ENCODE measurements around the gene TUBA1C.

The TUBA1C gene

GRCh38 chr12:49230176-49230804, 34.6 kb upstream of the TUBA1C start:
- no peak for TF ChIP-seq YY1 (IDR thresholded peaks at IDR 0.05; ENCODE audit: low read depth)
- TF ChIP-seq EP300 (IDR thresholded peaks at IDR 0.05; ENCODE audit: borderline replicate concordance): no peak
- no peak for TF ChIP-seq TCF12 (IDR thresholded peaks at IDR 0.05; ENCODE audit: low read depth)
- no peak for TF ChIP-seq CREB1 (IDR thresholded peaks at IDR 0.05; ENCODE audit: low read depth)
- TF ChIP-seq MAX (IDR thresholded peaks at IDR 0.05): no peak
- no peak for TF ChIP-seq CEBPB (IDR thresholded peaks at IDR 0.05)
- no peak for TF ChIP-seq REST (IDR thresholded peaks at IDR 0.05; ENCODE audit: low read depth)
- TF ChIP-seq EGR1 (IDR thresholded peaks at IDR 0.05): no peak
- no peak for TF ChIP-seq USF1 (IDR thresholded peaks at IDR 0.05)
- no peak for TF ChIP-seq RAD21 (IDR thresholded peaks at IDR 0.05; ENCODE audit: low read depth)
- TF ChIP-seq TEAD4 (IDR thresholded peaks at IDR 0.05): no peak
- no peak for TF ChIP-seq NFIC (IDR thresholded peaks at IDR 0.05)
- no peak for TF ChIP-seq FOXM1 (IDR thresholded peaks at IDR 0.05; ENCODE audit: borderline replicate concordance, low read depth)

GRCh38 chr12:49230805-49231194, 34.1 kb upstream of the TUBA1C start:
- TF ChIP-seq EP300 (IDR thresholded peaks at IDR 0.05; ENCODE audit: borderline replicate concordance) (no peak), REST (IDR thresholded peaks at IDR 0.05; ENCODE audit: low read depth) (no peak), TEAD4 (IDR thresholded peaks at IDR 0.05) (no peak), YY1 (IDR thresholded peaks at IDR 0.05; ENCODE audit: low read depth) (no peak), EGR1 (IDR thresholded peaks at IDR 0.05) (no peak), CEBPB (IDR thresholded peaks at IDR 0.05) (no peak), TAF1 (IDR thresholded peaks at IDR 0.05; ENCODE audit: low read depth) (no peak), RAD21 (IDR thresholded peaks at IDR 0.05; ENCODE audit: low read depth) (no peak), TCF12 (IDR thresholded peaks at IDR 0.05; ENCODE audit: low read depth) (no peak)

- TF ChIP-seq TCF12 (IDR thresholded peaks at IDR 0.05; ENCODE audit: low read depth) (no peak), REST (IDR thresholded peaks at IDR 0.05; ENCODE audit: low read depth) (no peak), RAD21 (IDR thresholded peaks at IDR 0.05; ENCODE audit: low read depth) (no peak), YY1 (IDR thresholded peaks at IDR 0.05; ENCODE audit: low read depth) (no peak), CREB1 (IDR thresholded peaks at IDR 0.05; ENCODE audit: low read depth) (no peak), CEBPB (IDR thresholded peaks at IDR 0.05) (no peak), TEAD4 (IDR thresholded peaks at IDR 0.05) (no peak), TAF1 (IDR thresholded peaks at IDR 0.05; ENCODE audit: low read depth) (no peak), EP300 (IDR thresholded peaks at IDR 0.05; ENCODE audit: borderline replicate concordance) (no peak), USF1 (IDR thresholded peaks at IDR 0.05) (no peak), EGR1 (IDR thresholded peaks at IDR 0.05) (no peak), MAX (IDR thresholded peaks at IDR 0.05) (no peak), FOXM1 (IDR thresholded peaks at IDR 0.05; ENCODE audit: borderline replicate concordance, low read depth) (no peak), ZBTB7A (IDR thresholded peaks at IDR 0.05; ENCODE audit: low read depth) (no peak), NFIC (IDR thresholded peaks at IDR 0.05) (no peak)
Observed at GRCh38 chr12:49231878-49232655, 32.8 kb upstream of the TUBA1C start.
